ENCODE data around the gene GALNTL6. TPM values are rescaled to one million over a fixed set of nuclear protein-coding genes. Genes with fewer than 3 reads are reported as not detected.

GALNTL6 gene
- total and polyA plus RNA-seq, 2 donors (not counting 1 experiment from before 2014, with no cell fraction given) = 0.99 to 1.1 TPM

GRCh38 chr4:172985552-172985951, 1172.3 kb downstream of the GALNTL6 start:
- no peaks in the 10 kb centered on the region for H3K27me3 ChIP-seq (replicated peaks in 1 of 4; ENCODE audit: control extremely low read depth in 1 of 4, control insufficient read depth in 3 of 4, insufficient read depth in 4 of 4, low read length in 3 of 4)
- no peak overlapping the region for H3K27ac ChIP-seq (ENCODE audit: low read length in 2 of 2)
- peaks cover 0 to 7% (median 0%) of the 10 kb centered on the region in 3 donors for H3K9me3 ChIP-seq (ENCODE audit: control extremely low read depth in 1 of 3, control insufficient read depth in 2 of 3, insufficient read depth in 1 of 3, low read length in 2 of 3)
- DNase-seq (no peak), ATAC-seq (ENCODE audit: low read depth) (no peak)
- intact Hi-C loops (cut with micrococcal nuclease) = no loop called here
- H4K20me1 ChIP-seq (ENCODE audit: control insufficient read depth, insufficient read depth, low read length, poor library complexity, severe bottlenecking) = no peaks in the 10 kb centered on the region
- H3K9ac ChIP-seq (ENCODE audit: low read length) = no peak overlapping the region
- Mint-ChIP-seq H3K27me3 (peaks cover 4% of the 10 kb centered on the region), H3K27ac (no peak overlapping the region), H3K9me3 (ENCODE audit: insufficient read depth) (no peaks in the 10 kb centered on the region), H3K4me1 (no peaks in the 10 kb centered on the region), H3K4me3 (no peak overlapping the region)
- ChIA-PET CTCF (interaction anchor here (0.6 kb wide), 1 partner anchor 154 kb away, joined by 3 read pairs; no protein-coding TSS in a partner anchor), POLR2A (no interaction called here)
- no peaks in the 10 kb centered on the region for H3K4me1 ChIP-seq (ENCODE audit: control insufficient read depth in 2 of 2, insufficient read depth in 2 of 2, low read length in 2 of 2)
- no peak overlapping the region for H3K4me2 ChIP-seq (replicated peaks; ENCODE audit: low read depth, low read length, poor library complexity, severe bottlenecking)
- no peaks in the 10 kb centered on the region for H3K79me2 ChIP-seq (ENCODE audit: control insufficient read depth, insufficient read depth, low read length)
- no peak overlapping the region for H3K4me3 ChIP-seq (ENCODE audit: control extremely low read depth in 1 of 5, extremely low read depth in 1 of 5, insufficient read depth in 1 of 5, low read depth in 2 of 5, low read length in 4 of 5)
- no peak overlapping the region for H2AFZ ChIP-seq (ENCODE audit: insufficient read depth, low read depth, low read length, poor library complexity, severe bottlenecking)
- H3K36me3 ChIP-seq (replicated peaks in 1 of 2; ENCODE audit: control extremely low read depth in 1 of 2, control insufficient read depth in 1 of 2, extremely low read depth in 1 of 2, insufficient read depth in 2 of 2, low read length in 1 of 2) = no peaks in the 10 kb centered on the region
- TF ChIP-seq EZH2 (IDR thresholded peaks at IDR 0.05; ENCODE audit: borderline replicate concordance, insufficient read depth, low read depth, low read length, poor library complexity, severe bottlenecking) (no peak), CTCF (IDR thresholded peaks at IDR 0.05) (no peak)
- no CpG with 5 or more reads among the region's 2 CpGs for WGBS (ENCODE audit: insufficient coverage)

GRCh38 chr4:172986114-172986513, 1172.9 kb downstream of the GALNTL6 start:
- Histone ChIP-seq H3K27me3 (replicated peaks in 1 of 4; ENCODE audit: control extremely low read depth in 1 of 4, control insufficient read depth in 3 of 4, insufficient read depth in 4 of 4, low read length in 3 of 4) (no peaks in the 10 kb centered on the region), H3K36me3 (replicated peaks in 1 of 2; ENCODE audit: control extremely low read depth in 1 of 2, control insufficient read depth in 1 of 2, extremely low read depth in 1 of 2, insufficient read depth in 2 of 2, low read length in 1 of 2) (no peaks in the 10 kb centered on the region), H3K27ac (ENCODE audit: low read length in 2 of 2) (no peak overlapping the region), H3K4me3 (ENCODE audit: control extremely low read depth in 1 of 5, extremely low read depth in 1 of 5, insufficient read depth in 1 of 5, low read depth in 2 of 5, low read length in 4 of 5) (no peak overlapping the region), H3K9me3 (ENCODE audit: control extremely low read depth in 1 of 3, control insufficient read depth in 2 of 3, insufficient read depth in 1 of 3, low read length in 2 of 3) (peaks cover 0 to 7% (median 0%) of the 10 kb centered on the region in 3 donors), H3K4me1 (ENCODE audit: control insufficient read depth in 2 of 2, insufficient read depth in 2 of 2, low read length in 2 of 2) (no peaks in the 10 kb centered on the region), H3K79me2 (ENCODE audit: control insufficient read depth, insufficient read depth, low read length) (no peaks in the 10 kb centered on the region), H4K20me1 (ENCODE audit: control insufficient read depth, insufficient read depth, low read length, poor library complexity, severe bottlenecking) (no peaks in the 10 kb centered on the region), H3K4me2 (replicated peaks; ENCODE audit: low read depth, low read length, poor library complexity, severe bottlenecking) (no peak overlapping the region), H3K9ac (ENCODE audit: low read length) (no peak overlapping the region), H2AFZ (ENCODE audit: insufficient read depth, low read depth, low read length, poor library complexity, severe bottlenecking) (no peak overlapping the region)
- TF ChIP-seq EZH2 (IDR thresholded peaks at IDR 0.05; ENCODE audit: borderline replicate concordance, insufficient read depth, low read depth, low read length, poor library complexity, severe bottlenecking) = no peak
- TF ChIP-seq CTCF (IDR thresholded peaks at IDR 0.05) = no peak
- Mint-ChIP-seq H3K9me3 (ENCODE audit: insufficient read depth) (no peaks in the 10 kb centered on the region), H3K27ac (no peak overlapping the region), H3K4me1 (no peaks in the 10 kb centered on the region), H3K27me3 (peaks cover 4% of the 10 kb centered on the region), H3K4me3 (no peak overlapping the region)
- ATAC-seq (ENCODE audit: low read depth) (no peak), DNase-seq (no peak)
- no CpG with 5 or more reads among the region's 1 CpG for WGBS (ENCODE audit: insufficient coverage)
- intact Hi-C loops (cut with micrococcal nuclease) = no loop called here
- ChIA-PET POLR2A (no interaction called here), CTCF (interaction anchor here (0.6 kb wide), 1 partner anchor 155 kb away, joined by 3 read pairs; no protein-coding TSS in a partner anchor)
